Measurements from ENCODE around the gene NSUN2.
A peak's percentile ranks its signal among the peaks of the same experiment; 100 is the strongest.
"Not testable (repeated sequence)": the region's sequence is repeated elsewhere in the genome, so short reads cannot be mapped to it uniquely, and the experiment has no call there.

The NSUN2 gene

GRCh38 chr5:6632888-6633468 lies at the start of gene NSUN2, which contains the start of gene SRD5A1:
Gene NSUN2 (minus strand): TSS chr5:6633044. CDS start chr5:6632979, 65 bp downstream.
Gene SRD5A1 (plus strand): TSS chr5:6633440. CDS start chr5:6633577, 137 bp downstream.
- DNase-seq = peak; percentile 66

- no peak for DNase-seq
Observed at GRCh38 chr5:6682239-6682638, 49.4 kb upstream of the NSUN2 start.

- no peak for DNase-seq
Observed at GRCh38 chr5:6681682-6682081, 48.8 kb upstream of the NSUN2 start.

- DNase-seq = no peak
Observed at GRCh38 chr5:6680922-6681321, 48.1 kb upstream of the NSUN2 start.

- no peak for DNase-seq
Observed at GRCh38 chr5:6678385-6678784, 45.5 kb upstream of the NSUN2 start.

GRCh38 chr5:6676702-6677101 lies 43.9 kb upstream of the NSUN2 start:
- DNase-seq = no peak

GRCh38 chr5:6675784-6676491 lies 43.1 kb upstream of the NSUN2 start:
- no peak for DNase-seq

GRCh38 chr5:6674886-6675285 lies 42.0 kb upstream of the NSUN2 start:
- no peak for DNase-seq

GRCh38 chr5:6674421-6674820 lies 41.6 kb upstream of the NSUN2 start:
- DNase-seq = peak; percentile 31

- DNase-seq = no peak
Observed at GRCh38 chr5:6673963-6674362, 41.1 kb upstream of the NSUN2 start.

GRCh38 chr5:6673031-6673430 lies 40.2 kb upstream of the NSUN2 start:
- no peak for DNase-seq

- not testable (repeated sequence) for DNase-seq
Observed at GRCh38 chr5:6668717-6669116, 35.9 kb upstream of the NSUN2 start.

- no peak for DNase-seq
Observed at GRCh38 chr5:6667648-6668047, 34.8 kb upstream of the NSUN2 start.

- no peak for DNase-seq
Observed at GRCh38 chr5:6666762-6667161, 33.9 kb upstream of the NSUN2 start.

GRCh38 chr5:6660688-6661087 lies 27.8 kb upstream of the NSUN2 start:
- no peak for DNase-seq

GRCh38 chr5:6659941-6660684 lies 27.3 kb upstream of the NSUN2 start:
- no peak for DNase-seq

- no peak for DNase-seq
Observed at GRCh38 chr5:6656680-6657079, 23.8 kb upstream of the NSUN2 start.

GRCh38 chr5:6655432-6655831 lies 22.6 kb upstream of the NSUN2 start:
- no peak for DNase-seq

GRCh38 chr5:6652025-6652424 lies 19.2 kb upstream of the NSUN2 start:
- no peak for DNase-seq

GRCh38 chr5:6649681-6650080 lies 16.8 kb upstream of the NSUN2 start:
- DNase-seq = no peak

GRCh38 chr5:6649186-6649585 lies 16.3 kb upstream of the NSUN2 start:
- no peak for DNase-seq

- not testable (repeated sequence) for DNase-seq
Observed at GRCh38 chr5:6645571-6646362, 12.9 kb upstream of the NSUN2 start.

- no peak for DNase-seq
Observed at GRCh38 chr5:6644794-6645241, 12.0 kb upstream of the NSUN2 start.

Data from DMS79 treated with DMSO at 0.1 percent for 48 hours (cell line).